Prostate gland (tissue), 2 donors: Measurements from ENCODE around the gene MAN2B1. TPM values are rescaled to one million over a fixed set of nuclear protein-coding genes. Genes with fewer than 3 reads are reported as not detected.
A peak's percentile ranks its signal among the peaks of the same experiment; 100 is the strongest.
"Not testable (repeated sequence)": the region's sequence is repeated elsewhere in the genome, so short reads cannot be mapped to it uniquely, and the experiment has no call there.

ENCODE experiments used
- DNase-seq: peaks from one replicate; pipeline ENCODE4 v3.0.0-alpha.2; 2019; ENCODE audit warnings: low spot score
- H3K27ac ChIP-seq, 2 donors: fragments of 200-600 bp; sonication (generic); 2 replicates each; pipeline ENCODE4 v1.5.1; 2017 to 2019
- H3K27me3 ChIP-seq: fragments of 200-600 bp; sonication (generic); replicated peaks from 2 replicates; pipeline ENCODE4 v1.5.1; 2019; ENCODE audit not compliant: insufficient read depth
- H3K36me3 ChIP-seq, 2 donors: fragments of 200-600 bp; sonication (generic); 1 replicate in 1 of 2; 2 replicates in 1 of 2; pipeline versions ENCODE4 v1.5.1 to v1.8.1; 2017 to 2019
- H3K4me1 ChIP-seq: fragments of 200-600 bp; sonication (generic); replicated peaks from 2 replicates; pipeline ENCODE4 v1.5.1; 2019
- H3K4me3 ChIP-seq, 2 donors: fragments of 200-600 bp; sonication (generic); 2 replicates each; pipeline ENCODE4 v1.5.1; 2017 to 2019
- H3K9me3 ChIP-seq: fragments of 200-600 bp; sonication (generic); 2 replicates; pipeline ENCODE4 v1.5.1; 2017
- CTCF ChIP-seq, 4 experiments: fragments of 200-600 bp in 2 of 4; fragments of 450-650 bp in 2 of 4; sonication (generic) in 2 of 4; IDR thresholded peaks; 1 replicate in 3 of 4; 2 replicates in 1 of 4; pipeline ENCODE4 v1.5.1; 2016 to 2019; ENCODE audit warnings: antibody characterized with exemption in 4 of 4, mild to moderate bottlenecking in 2 of 4, moderate library complexity in 2 of 4
- POLR2A ChIP-seq: fragments of 450-650 bp; IDR thresholded peaks from one replicate; pipeline ENCODE4 v1.6.1; 2016; ENCODE audit warnings: antibody characterized with exemption, mild to moderate bottlenecking
- POLR2AphosphoS5 ChIP-seq: sonication (generic); formaldehyde crosslinking; IDR thresholded peaks from one replicate; pipeline ENCODE4 v1.6.1; 2017; ENCODE audit warnings: antibody characterized with exemption
- WGBS: methylation state at CpG from one replicate; pipeline ENCODE4 v1.1.5; 2018; 5-methylcytosine and 5-hydroxymethylcytosine counted together
- intact Hi-C: fragments of 100-400 bp; cut with DNase I; formaldehyde crosslinking; loops from one replicate; pipeline ENCODE4 v1.14.2; 2022
- total RNA-seq, 2 donors: library from RNA; depleted of rRNA; stranded (reverse); fragments of >200 nt; gene quantifications; one replicate each; pipeline ENCODE4 v1.1.0, GENCODE V29; 2016

MAN2B1 gene
- total RNA-seq, 2 donors from 2014 or later = 60.2 to 91.9 TPM

DNA sequence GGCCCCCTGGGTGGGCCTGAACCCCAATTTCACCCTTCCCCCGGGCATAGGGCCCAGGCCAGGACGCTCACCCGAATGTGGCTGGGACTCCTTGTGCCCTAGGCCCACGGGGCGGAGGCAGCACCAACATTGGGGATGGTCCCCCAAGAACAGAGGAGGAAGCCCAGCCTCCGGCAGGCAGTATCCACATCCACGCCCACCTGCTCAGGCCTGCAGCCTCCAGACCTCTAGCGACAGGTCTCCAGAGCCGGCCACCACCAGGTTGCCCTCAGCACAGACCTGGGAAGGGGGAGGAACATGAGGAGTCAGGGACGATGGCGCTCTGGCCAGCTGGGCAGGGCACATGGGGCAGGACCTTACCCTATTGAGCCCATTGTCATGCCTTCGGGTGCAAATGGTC is 22.5 kb upstream of the MAN2B1 start:
- DNase-seq = no peak
- intact Hi-C loops = no loop called here
- Histone ChIP-seq H3K4me3 (no peak overlapping the region), H3K36me3 (no peaks in the 10 kb centered on the region), H3K27ac (no peak overlapping the region), H3K9me3 (no peaks in the 10 kb centered on the region), H3K27me3 (no peaks in the 10 kb centered on the region), H3K4me1 (no peaks in the 10 kb centered on the region)
- TF ChIP-seq POLR2AphosphoS5 (no peak), POLR2A (no peak)
- 97% methylated on average over 11 of the region's 12 CpGs for WGBS

- no peaks in the 10 kb centered on the region for H3K4me1 ChIP-seq
- WGBS = 86% methylated on average over 9 of the region's 9 CpGs
- H3K27ac ChIP-seq = no peak within 1 kb of the TSS
- H3K36me3 ChIP-seq = no peaks in the 10 kb centered on the region
- no peak within 1 kb of the TSS for H3K4me3 ChIP-seq
- DNase-seq = no peak
- H3K27me3 ChIP-seq = no peaks in the 10 kb centered on the region
- no peaks in the 10 kb centered on the region for H3K9me3 ChIP-seq
- TF ChIP-seq POLR2AphosphoS5 = no peak
- TF ChIP-seq CTCF (IDR thresholded peaks at IDR 0.05) = no peak
- no peak for TF ChIP-seq POLR2A
- intact Hi-C loops = no loop called here
These were observed 21.1 kb upstream of the MAN2B1 start, which contains the start of gene GNG14 for GRCh38 chr19:12687496-12688196. GNG14 (plus strand) TSS chr19:12687998; CDS start chr19:12688049, 51 bp downstream.

DNA sequence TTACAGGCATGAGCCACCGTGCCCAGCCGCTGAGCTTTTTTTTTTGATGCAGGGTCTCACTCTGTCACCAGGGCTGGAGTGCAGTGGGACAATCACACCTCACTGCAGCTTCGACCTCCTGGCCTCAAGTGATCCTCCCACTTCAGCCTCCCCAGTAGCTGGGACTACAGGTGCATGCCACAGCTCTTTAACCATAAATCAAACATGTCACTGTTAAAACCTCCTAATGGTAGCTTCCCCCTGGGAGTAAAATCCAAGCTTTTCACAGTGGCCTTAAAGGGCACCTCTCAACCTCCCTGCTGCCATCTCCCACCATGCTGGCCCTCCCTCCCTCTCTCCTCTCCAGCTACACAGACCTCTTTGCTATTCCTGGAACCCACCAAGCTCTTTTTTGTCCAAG is 19.3 kb upstream of the MAN2B1 start:
- Histone ChIP-seq H3K27me3 (no peaks in the 10 kb centered on the region), H3K9me3 (no peaks in the 10 kb centered on the region), H3K4me3 (no peak overlapping the region), H3K4me1 (no peaks in the 10 kb centered on the region), H3K27ac (no peak overlapping the region), H3K36me3 (no peaks in the 10 kb centered on the region)
- 87% methylated on average over 3 of the region's 3 CpGs for WGBS
- TF ChIP-seq POLR2AphosphoS5 (no peak), POLR2A (no peak), CTCF (IDR thresholded peaks at IDR 0.05) (no peak)
- intact Hi-C loops = no loop called here
- no peak for DNase-seq

GRCh38 chr19:12681074-12681987 is 14.8 kb upstream of the MAN2B1 start, which contains the start of gene DHPS:
DHPS (minus strand) TSS chr19:12681880; CDS start chr19:12681766, 114 bp downstream.
- H3K36me3 ChIP-seq = peaks cover 3 to 7% of the 10 kb centered on the region in 2 donors
- peak within 1 kb of the TSS; percentile 81 to 99 for H3K4me3 ChIP-seq
- TF ChIP-seq POLR2A (peak; percentile 66), POLR2AphosphoS5 (peak; percentile 98), CTCF (IDR thresholded peaks at IDR 0.05) (peak in 1 of 4 experiments; percentile 18)
- intact Hi-C loops = no loop called here
- H3K27ac ChIP-seq = peak within 1 kb of the TSS; percentile 90 to 95
- H3K4me1 ChIP-seq = no peaks in the 10 kb centered on the region
- H3K9me3 ChIP-seq = no peaks in the 10 kb centered on the region
- peak; percentile 95 for DNase-seq
- under 1% methylated on average over 32 of the region's 68 CpGs for WGBS
- no peaks in the 10 kb centered on the region for H3K27me3 ChIP-seq

DNA sequence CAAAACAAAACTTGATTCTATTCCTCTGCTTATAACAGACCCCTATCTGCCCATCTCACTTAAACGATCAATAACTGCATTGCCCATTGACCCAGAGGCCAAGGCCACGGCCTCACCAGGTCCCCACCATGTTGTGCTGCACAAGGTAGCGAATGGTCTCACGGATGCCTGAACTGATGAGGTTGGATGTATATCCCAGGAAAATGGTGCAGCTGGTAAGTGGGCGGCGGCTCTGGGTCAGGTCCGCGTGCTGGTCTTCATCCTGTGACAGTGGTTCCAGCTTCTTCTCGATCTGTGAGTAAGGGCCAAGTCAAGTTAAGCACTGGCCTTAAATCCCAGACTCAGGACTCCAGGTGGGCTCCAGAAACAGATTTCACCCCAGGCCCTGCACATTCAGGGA is 13.5 kb upstream of the MAN2B1 start:
- WGBS = 93% methylated on average over 9 of the region's 9 CpGs
- Histone ChIP-seq H3K4me1 (no peaks in the 10 kb centered on the region), H3K4me3 (no peak overlapping the region), H3K36me3 (peaks cover 3 to 20% of the 10 kb centered on the region in 2 donors), H3K27ac (no peak overlapping the region), H3K27me3 (no peaks in the 10 kb centered on the region), H3K9me3 (no peaks in the 10 kb centered on the region)
- intact Hi-C loops = no loop called here
- DNase-seq = no peak
- no peak for TF ChIP-seq CTCF (IDR thresholded peaks at IDR 0.05)
- TF ChIP-seq POLR2AphosphoS5 = no peak
- TF ChIP-seq POLR2A = no peak

GRCh38 chr19:12678039-12678438 is 11.5 kb upstream of the MAN2B1 start:
- DNase-seq, intact Hi-C loops, H3K4me3 ChIP-seq, H3K9me3 ChIP-seq, H3K27me3 ChIP-seq, H3K27ac ChIP-seq, H3K4me1 ChIP-seq: not testable (repeated sequence)
- 84% methylated on average over 5 of the region's 5 CpGs for WGBS
- peaks cover 3 to 29% of the 10 kb centered on the region in 2 donors for H3K36me3 ChIP-seq
